A673 (cell line): ENCODE data around the gene SEPTIN1. TPM values are rescaled to one million over a fixed set of nuclear protein-coding genes. Genes with fewer than 3 reads are reported as not detected.

ENCODE experiments used
- Bru-seq: library from RNA; stranded (reverse); fragments of 400-500 nt; gene quantifications from one replicate; lab custom pipeline; 2021; lab: Mats Ljungman, UMichigan
- BruChase-seq, 2 experiments: library from RNA; stranded (reverse); fragments of 400-500 nt; gene quantifications; one replicate each; lab custom pipeline; 2021; lab: Mats Ljungman, UMichigan
- BruUV-seq: library from RNA; stranded (reverse); fragments of 400-500 nt; replicated peaks from 2 replicates; lab custom pipeline; 2021; lab: Mats Ljungman, UMichigan
- CTCF ChIA-PET: fragments of 300-600 bp; sonication (Branson Sonifier 250); formaldehyde crosslinking; loops from one replicate; lab custom pipeline; 2022; ENCODE audit warnings: antibody characterized with exemption; lab: Charles Lee
- POLR2A ChIA-PET: fragments of 300-600 bp; sonication (Branson Sonifier 250); formaldehyde crosslinking; loops from one replicate; lab custom pipeline; 2022; ENCODE audit warnings: antibody characterized with exemption; ENCODE audit not compliant: low non-redundant PET; lab: Charles Lee
- DNase-seq: peaks from one replicate; pipeline ENCODE4 v3.0.0-alpha.2; 2015; ENCODE audit warnings: low spot score
- H3K27ac ChIP-seq: fragments of 200-600 bp; sonication (generic); 2 replicates; pipeline ENCODE4 v1.5.1; 2016; ENCODE audit warnings: mixed run types, low read depth, mild to moderate bottlenecking, mixed read lengths, antibody characterized with exemption, low read length; ENCODE audit not compliant: poor library complexity, severe bottlenecking
- H3K27me3 ChIP-seq: fragments of 200-600 bp; sonication (generic); replicated peaks from 2 replicates; pipeline ENCODE4 v1.6.1; 2017; ENCODE audit warnings: mixed run types, low read depth, mild to moderate bottlenecking, mixed read lengths, antibody characterized with exemption, low read length; ENCODE audit not compliant: insufficient read depth, poor library complexity
- H3K36me3 ChIP-seq: fragments of 200-600 bp; sonication (generic); 2 replicates; pipeline ENCODE4 v1.6.1; 2016; ENCODE audit warnings: mixed run types, mild to moderate bottlenecking, mixed read lengths, antibody characterized with exemption, low read length; ENCODE audit not compliant: insufficient read depth, poor library complexity, severe bottlenecking
- H3K4me1 ChIP-seq: fragments of 200-600 bp; sonication (generic); 2 replicates; pipeline ENCODE4 v1.6.1; 2017; ENCODE audit warnings: mixed run types, mild to moderate bottlenecking, mixed read lengths, antibody characterized with exemption, low read length; ENCODE audit not compliant: insufficient read depth, poor library complexity, severe bottlenecking
- H3K4me3 ChIP-seq: fragments of 200-600 bp; sonication (generic); 2 replicates; pipeline ENCODE4 v1.5.1; 2016; ENCODE audit warnings: low read depth, mixed run types, mild to moderate bottlenecking, mixed read lengths, low read length; ENCODE audit not compliant: poor library complexity, severe bottlenecking
- H3K9me3 ChIP-seq: fragments of 200-600 bp; sonication (generic); 2 replicates; pipeline ENCODE4 v1.6.1; 2016; ENCODE audit warnings: mixed run types, low read depth, mild to moderate bottlenecking, mixed read lengths, antibody characterized with exemption, low read length; ENCODE audit not compliant: poor library complexity, severe bottlenecking
- EZH2 ChIP-seq: fragments of 200-600 bp; sonication (generic); IDR thresholded peaks from 2 replicates; pipeline ENCODE4 v1.6.1; 2017; ENCODE audit warnings: borderline replicate concordance, low read depth, mild to moderate bottlenecking, mixed read lengths, antibody characterized with exemption, low read length; ENCODE audit not compliant: poor library complexity, severe bottlenecking
- intact Hi-C: fragments of 100-400 bp; cut with micrococcal nuclease; formaldehyde crosslinking; loops from one replicate; pipeline ENCODE4 v1.10.0; 2022; ENCODE audit not compliant: unreplicated experiment
- long read RNA-seq: library from polyadenylated mRNA; stranded (forward); transcript quantifications from one replicate; pipeline ENCODE4 v2.0.0, GENCODE V29; 2022
- total RNA-seq: library from RNA; stranded (reverse); gene quantifications from 2 replicates; pipeline ENCODE4 v1.2.3, GENCODE V29; 2021
- TF ChIP-seq, protein P1 (sequence below): fragments of 300-800, 200-600 bp; sonication (generic); conservative IDR thresholded peaks from 2 replicates; pipeline ENCODE4 v1.5.1; 2017; ENCODE audit warnings: low read depth, mild to moderate bottlenecking, antibody characterized with exemption, low read length, moderate library complexity, mixed read lengths

Gene SEPTIN1, protein sequence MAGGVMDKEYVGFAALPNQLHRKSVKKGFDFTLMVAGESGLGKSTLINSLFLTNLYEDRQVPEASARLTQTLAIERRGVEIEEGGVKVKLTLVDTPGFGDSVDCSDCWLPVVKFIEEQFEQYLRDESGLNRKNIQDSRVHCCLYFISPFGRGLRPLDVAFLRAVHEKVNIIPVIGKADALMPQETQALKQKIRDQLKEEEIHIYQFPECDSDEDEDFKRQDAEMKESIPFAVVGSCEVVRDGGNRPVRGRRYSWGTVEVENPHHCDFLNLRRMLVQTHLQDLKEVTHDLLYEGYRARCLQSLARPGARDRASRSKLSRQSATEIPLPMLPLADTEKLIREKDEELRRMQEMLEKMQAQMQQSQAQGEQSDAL
- total RNA-seq (0.86 and 1.3 TPM in 2 replicates), Bru-seq, nascent RNA (percentile 26 among the genes with signal in this experiment), BruChase-seq, experiment 1, labeled RNA remaining after a 2-hour chase (percentile 19 among the genes with signal in this experiment), BruChase-seq, experiment 2, labeled RNA remaining after a 6-hour chase (percentile 35 among the genes with signal in this experiment)
- long read RNA-seq, partial matches to known transcripts: 1 of 7 reads
- long read RNA-seq, other reads (novel, unspliced or antisense): 6 of 7 reads

- Histone ChIP-seq H3K27me3 (no peaks in the 10 kb centered on the region), H3K36me3 (no peaks in the 10 kb centered on the region), H3K4me1 (peaks cover 3% of the 10 kb centered on the region), H3K27ac (no peak within 1 kb of the TSS), H3K9me3 (no peaks in the 10 kb centered on the region), H3K4me3 (no peak within 1 kb of the TSS)
- no peak for DNase-seq
- ChIA-PET CTCF (no interaction called here), POLR2A (no interaction called here)
- no TSS peak for BruUV-seq
- no peak for TF ChIP-seq EZH2
- TF ChIP-seq, protein P1, sequence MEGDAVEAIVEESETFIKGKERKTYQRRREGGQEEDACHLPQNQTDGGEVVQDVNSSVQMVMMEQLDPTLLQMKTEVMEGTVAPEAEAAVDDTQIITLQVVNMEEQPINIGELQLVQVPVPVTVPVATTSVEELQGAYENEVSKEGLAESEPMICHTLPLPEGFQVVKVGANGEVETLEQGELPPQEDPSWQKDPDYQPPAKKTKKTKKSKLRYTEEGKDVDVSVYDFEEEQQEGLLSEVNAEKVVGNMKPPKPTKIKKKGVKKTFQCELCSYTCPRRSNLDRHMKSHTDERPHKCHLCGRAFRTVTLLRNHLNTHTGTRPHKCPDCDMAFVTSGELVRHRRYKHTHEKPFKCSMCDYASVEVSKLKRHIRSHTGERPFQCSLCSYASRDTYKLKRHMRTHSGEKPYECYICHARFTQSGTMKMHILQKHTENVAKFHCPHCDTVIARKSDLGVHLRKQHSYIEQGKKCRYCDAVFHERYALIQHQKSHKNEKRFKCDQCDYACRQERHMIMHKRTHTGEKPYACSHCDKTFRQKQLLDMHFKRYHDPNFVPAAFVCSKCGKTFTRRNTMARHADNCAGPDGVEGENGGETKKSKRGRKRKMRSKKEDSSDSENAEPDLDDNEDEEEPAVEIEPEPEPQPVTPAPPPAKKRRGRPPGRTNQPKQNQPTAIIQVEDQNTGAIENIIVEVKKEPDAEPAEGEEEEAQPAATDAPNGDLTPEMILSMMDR: no peak
- intact Hi-C loops: no loop called here
These were observed at the start of gene SEPTIN1 for GRCh38 chr16:30382111-30382881. Gene SEPTIN1 (minus strand): TSS chr16:30382561. CDS start chr16:30382542, 19 bp downstream.

GRCh38 chr16:30430428-30430970 lies 48.1 kb upstream of the SEPTIN1 start:
- intact Hi-C loops: loop anchor here (1.0 kb wide), 2 partner anchors 168 to 185 kb away; no protein-coding TSS in a partner anchor
- peak overlapping the region; percentile 61 for H3K4me3 ChIP-seq
- H3K36me3 ChIP-seq: peaks cover 6% of the 10 kb centered on the region
- H3K4me1 ChIP-seq: peaks cover 10% of the 10 kb centered on the region
- H3K27me3 ChIP-seq: no peaks in the 10 kb centered on the region
- DNase-seq: no peak
- TF ChIP-seq EZH2: no peak
- TF ChIP-seq, protein P1: peak; percentile 4
- ChIA-PET CTCF (interaction anchor here (0.8 to 1.3 kb wide), 9 partner anchors 13 to 198 kb away, joined by 3 to 18 read pairs (median 7); partner anchors contain the start of genes SEPHS2, ZNF689 and ZNF771), POLR2A (no interaction called here)
- H3K9me3 ChIP-seq: no peaks in the 10 kb centered on the region
- BruUV-seq: no TSS peak
- peak overlapping the region; percentile 30 for H3K27ac ChIP-seq
